ENCODE data around the gene ZNF738.
"Not testable (repeated sequence)": the region's sequence is repeated elsewhere in the genome, so short reads cannot be mapped to it uniquely, and the experiment has no call there.

The ZNF738 gene

DNA sequence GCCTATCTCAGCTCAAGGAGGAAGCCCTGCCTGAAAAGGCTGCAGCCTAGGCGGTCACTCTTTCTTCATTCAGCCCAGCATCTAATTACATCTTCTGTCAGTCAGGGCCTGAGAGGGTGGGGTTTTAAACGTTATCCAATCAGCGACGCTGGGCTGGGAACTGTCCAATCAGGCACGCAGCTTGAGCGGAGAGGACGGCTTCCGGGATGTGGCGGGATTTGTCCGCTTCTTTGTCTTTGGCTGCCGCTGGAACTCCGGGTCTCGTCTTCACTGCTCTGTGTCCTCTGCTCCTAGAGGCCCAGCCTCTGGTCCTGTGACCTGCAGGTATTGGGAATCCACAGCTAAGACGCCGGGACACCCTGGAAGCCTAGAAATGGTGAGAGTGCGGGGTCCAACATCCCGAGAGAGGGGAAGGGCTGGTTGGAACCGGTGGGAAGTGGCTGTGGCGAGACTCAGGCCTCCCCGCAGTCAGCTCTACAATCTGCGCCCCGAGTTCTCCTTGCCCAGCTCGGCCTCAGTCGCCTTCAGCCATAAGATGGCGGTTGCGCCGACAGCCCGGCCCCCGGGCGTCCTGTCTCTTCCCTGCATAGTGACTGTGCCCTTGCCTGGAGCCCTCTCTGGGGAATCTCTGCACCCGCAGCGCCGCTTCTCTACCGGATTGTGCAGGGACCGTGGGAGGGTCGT is at the start of gene ZNF738:
ZNF738 (plus strand) TSS at position 233 of the 684 bp plus-strand sequence; CDS start at position 374, 141 bp downstream.
- peak; percentile 98 for DNase-seq (ENCODE audit: low spot score)

DNA sequence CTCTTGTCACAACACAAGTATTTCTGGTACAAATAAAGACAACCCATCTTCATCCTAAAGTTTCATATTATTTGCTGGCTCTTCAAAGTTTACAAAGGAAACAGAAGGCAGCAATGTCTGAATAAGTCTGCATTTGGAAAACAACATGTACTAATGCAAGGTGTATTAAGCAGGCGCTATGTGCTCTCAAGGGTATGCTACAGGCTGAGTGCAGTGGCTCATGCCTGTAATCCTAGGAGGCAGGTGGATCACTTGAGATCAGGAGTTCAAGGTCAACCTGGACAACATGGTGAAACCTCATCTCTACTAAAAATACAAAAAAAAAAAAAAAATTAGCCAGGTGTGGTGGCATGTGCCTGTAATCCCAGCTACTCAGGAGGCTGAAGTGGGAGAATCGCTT is 46.0 kb upstream of the ZNF738 start:
- not testable (repeated sequence) for DNase-seq (ENCODE audit: low spot score)

DNA sequence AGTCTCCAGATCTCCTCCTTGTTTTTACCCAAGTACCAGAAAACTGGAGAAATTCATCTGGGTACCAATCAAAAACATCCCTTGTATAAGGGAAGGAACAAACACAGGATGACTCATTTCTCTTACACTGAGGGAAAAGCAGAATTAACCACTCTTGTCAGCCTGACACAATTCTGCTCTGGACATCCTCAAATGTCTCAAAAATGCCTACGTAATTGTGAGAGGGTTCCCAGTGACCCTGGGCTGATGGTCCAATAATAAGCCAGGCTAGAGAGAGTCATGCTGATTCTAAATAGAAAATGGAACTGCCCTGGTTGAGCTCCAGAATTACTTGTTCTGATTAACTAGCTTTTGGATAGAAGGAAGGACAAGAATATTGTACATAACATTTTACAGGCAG is 44.1 kb upstream of the ZNF738 start:
- DNase-seq (ENCODE audit: low spot score): peak; percentile 7

DNA sequence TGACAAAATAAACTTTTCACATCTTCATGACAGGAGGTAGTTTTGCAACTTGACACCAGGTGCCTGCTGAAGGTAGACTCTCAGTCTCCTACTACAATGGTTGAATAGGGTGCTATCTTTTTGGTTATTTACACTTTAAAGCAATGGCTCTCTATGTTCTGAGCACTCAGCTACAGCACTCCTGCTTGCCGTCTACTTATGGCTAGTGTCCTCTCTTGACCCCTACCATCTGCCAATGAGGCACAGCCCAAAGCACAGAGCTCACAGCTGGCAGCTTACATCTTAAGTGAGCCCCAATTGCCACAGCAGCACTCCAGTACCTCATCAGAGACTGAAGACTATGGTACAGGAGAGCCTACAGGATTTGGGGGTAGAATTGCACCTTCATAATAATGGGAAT is 41.0 kb upstream of the ZNF738 start:
- DNase-seq (ENCODE audit: low spot score): no peak

DNA sequence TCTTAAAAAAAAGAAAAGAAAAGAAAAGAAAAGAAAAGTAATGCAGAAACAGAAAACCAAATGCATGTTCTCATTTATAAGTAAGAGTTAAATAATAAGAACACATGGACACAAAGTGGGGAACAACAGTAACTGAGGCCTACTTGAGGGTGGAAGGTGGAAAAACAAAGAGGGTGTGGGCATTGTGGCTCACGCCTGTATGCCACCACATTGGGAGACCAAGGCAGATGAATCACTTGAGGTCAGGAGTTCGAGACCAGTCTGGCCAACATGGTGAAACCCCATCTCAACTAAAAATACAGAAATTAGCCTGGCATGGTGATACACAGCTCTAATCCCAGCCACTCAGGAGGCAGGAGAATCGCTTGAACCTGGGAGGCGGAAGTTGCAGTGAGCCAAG is 37.7 kb upstream of the ZNF738 start:
- no peak for DNase-seq (ENCODE audit: low spot score)

DNA sequence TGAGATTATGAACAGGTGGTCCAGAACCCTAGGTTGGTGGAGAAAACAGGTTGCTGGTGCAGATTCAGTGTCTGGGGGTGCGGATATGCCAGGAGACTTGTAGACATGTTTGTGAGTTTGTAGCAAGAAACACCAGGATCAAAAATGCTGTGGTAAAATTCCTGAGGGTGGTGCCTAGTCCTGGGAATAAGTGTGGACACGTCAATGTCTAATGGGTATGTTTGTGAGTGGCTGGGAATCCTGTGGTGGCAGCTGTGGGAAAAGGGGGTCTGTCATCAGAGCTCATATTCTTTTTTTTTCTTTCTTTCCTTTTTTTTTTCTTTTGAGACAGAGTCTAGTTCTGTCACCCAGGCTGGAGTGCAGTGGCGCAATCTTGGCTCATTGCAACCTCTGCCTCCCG is 36.8 kb upstream of the ZNF738 start:
- DNase-seq (ENCODE audit: low spot score): no peak

DNA sequence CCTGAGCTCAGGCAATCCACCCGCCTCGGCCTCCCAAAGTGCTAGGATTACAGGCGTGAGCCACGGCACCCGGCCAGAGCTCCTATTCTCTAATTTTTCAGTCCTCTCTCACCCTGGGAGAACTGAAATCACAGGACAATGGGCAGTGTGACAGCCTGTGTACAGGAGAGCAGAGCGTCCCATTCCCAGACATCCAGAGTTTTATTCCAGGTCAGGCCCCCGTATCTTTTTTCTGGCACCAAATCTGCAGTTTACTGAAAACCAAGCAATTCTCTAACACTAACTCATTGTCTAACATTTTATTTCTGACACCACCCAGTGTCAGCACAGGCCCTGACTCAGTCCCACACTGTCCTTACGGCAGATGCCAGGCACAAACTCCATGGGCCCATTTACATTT is 36.3 kb upstream of the ZNF738 start:
- DNase-seq (ENCODE audit: low spot score): no peak

DNA sequence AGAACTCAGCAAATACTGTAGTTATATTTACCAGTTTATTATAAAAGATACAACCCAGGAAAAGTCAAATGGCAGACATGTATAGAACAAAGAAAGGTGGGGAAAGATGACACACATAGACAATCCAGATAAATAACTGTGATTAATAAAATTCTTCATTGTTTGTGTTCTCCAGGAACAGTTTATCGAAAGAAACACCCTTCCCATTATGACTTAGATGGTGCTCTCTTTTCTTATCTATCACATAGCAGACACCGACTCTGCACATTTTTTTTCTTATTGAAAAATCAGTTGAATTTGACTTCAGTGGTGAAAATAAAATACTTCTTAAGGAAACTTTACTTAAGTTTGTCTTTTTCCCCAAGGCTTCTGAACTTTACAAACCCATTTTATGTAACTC is 35.8 kb upstream of the ZNF738 start:
- no peak for DNase-seq (ENCODE audit: low spot score)

DNA sequence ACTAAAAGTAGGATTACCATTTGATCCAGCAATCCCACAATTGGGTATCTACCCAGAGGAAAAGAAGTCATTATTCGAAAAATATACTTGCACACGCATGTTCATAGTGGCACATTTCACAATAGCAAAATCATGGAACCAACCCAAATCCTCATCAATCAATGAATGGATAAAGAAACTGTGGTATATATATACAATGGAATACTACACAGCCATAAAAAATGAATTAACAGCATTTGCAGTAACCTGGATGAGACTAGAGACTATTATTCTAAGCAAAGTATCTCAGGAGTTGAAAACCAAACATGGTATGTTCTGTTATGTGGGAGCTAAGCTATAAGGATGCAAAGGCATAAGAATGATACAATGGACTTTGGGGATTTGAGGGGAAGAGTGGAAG is 32.6 kb upstream of the ZNF738 start:
- no peak for DNase-seq (ENCODE audit: low spot score)

DNA sequence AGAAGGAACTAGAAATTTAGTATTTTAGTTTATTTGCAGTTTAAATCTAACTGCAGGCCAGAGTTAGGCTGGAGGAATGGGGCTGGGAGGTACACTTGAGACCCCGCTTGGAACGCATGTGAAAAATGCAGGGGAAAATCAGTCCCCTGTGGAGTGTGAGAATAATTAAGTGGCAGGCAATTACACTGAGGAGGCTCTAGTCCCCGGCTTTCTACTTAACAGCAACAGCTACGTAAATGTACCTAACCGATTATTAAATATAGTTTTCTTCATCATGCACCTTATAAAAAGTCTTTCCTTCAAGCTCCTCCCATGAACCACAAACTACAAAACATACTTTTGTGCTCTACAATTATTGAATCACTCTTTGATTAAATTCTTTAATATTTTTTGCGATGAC is 30.4 kb upstream of the ZNF738 start:
- peak; percentile 29 for DNase-seq (ENCODE audit: low spot score)

DNA sequence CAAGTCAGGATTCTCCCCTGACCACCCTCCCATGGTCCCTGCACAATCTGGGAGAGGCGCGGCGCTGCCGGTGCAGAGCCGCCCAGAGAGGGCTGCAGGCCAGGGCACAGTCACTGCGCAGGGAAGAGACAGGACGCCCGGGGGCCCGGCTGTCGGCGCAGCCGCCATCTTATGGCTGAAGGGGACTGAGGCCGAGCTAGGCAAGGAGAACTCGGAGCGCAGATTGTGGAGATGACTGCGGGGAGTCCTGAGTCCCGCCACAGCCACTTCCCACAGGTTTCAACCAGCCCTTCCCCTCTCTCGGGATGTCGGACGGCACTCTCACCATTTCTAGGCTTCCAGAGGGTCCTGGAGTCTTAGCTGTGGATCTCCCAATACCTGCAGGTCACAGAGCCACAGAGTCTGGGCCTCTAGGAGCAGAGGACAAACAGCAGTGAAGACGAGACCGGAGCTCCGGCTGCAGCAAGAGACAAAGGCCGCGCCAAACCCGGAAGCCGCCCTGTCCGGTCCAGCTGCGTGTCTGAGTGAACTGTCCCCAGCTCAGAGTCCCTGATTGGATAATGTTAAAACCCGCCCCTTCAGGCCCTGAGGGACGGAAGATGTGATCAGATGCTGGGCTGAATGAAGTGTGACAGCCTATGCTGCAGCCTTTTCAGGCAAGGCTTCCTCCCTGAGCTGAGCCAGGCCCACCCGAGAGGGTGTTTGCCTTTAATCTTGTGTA is 29.8 kb upstream of the ZNF738 start, which contains the start of gene ZNF708:
ZNF708 (minus strand) TSS at position 526 of the 721 bp plus-strand sequence; CDS start at position 328, 198 bp downstream.
- DNase-seq (ENCODE audit: low spot score): peak; percentile 97

DNA sequence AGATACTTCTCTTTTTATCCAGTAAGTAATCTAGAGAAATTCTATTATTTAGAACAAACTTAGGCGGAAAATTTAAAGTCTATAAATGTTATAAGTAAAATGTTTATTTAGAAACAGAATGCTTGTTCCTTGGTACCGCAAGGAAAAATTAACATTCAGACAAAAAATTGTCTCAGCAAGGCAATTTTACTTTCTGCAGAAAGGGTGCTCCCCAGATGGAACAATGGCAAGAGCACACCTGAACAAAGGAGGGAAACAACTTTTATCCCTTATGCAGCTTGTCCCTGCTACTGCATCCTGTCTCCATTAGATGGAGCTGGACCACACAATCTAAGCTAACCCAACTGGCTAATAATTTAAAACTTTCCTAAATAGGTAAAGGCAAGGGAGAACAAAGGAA is 23.1 kb upstream of the ZNF738 start:
- DNase-seq (ENCODE audit: low spot score): no peak

DNA sequence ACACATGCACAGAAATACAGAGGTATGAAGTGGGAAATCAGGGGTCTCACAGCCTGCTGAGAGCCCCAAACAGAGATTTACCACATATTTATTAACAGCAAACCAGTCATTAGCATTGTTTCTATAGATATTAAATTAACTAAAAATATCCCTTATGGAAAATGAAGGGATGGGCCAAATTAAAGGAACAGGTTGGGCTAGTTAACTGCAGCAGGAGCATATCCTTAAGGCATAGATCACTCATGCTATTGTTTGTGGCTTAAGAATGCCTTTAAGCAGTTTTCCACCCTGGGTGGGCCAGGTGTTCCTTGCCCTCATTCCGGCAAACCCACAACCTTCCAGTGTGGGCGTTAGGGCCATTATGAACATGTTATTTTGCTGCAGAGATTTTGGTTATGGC is 14.0 kb upstream of the ZNF738 start:
- not testable (repeated sequence) for DNase-seq (ENCODE audit: low spot score)

DNA sequence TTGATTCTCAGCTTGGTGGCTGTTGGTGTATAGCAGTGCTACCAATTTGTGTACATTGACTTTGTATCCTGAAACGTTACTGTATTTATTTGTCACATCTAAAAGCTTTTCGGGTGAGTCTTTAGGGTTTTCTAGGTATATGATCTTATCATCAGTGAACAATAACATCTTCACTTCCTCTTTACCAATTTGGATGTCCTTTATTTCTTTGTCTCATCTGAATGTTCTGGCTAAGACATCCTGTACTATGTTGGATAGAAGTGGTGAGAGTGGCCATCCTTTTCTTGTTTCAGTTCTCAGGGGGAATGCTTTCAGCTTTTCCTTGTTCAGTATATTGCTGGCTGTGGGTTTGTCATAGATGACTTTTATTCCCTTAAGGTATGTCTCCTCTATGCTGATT is 6.0 kb upstream of the ZNF738 start:
- DNase-seq (ENCODE audit: low spot score): no peak

DNA sequence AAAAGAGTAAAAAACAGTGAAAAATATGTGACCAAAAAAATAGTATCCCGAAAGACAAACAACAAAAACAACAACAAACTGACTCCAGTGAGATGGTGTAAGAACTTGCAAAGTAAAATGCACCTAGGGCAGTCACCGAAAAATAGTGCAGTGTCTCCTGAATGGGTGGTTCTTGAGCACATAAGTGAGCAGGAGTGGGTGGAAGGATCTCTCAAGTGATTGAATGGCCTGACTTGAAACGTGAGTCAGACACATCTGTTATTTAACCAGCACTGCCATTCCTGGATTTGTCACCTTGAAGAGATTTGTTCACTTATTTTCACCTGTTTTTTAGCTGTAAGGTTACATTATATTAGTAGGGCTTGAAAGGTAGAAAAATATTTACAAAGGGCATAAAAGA is 3.5 kb downstream of the ZNF738 start:
- no peak for DNase-seq (ENCODE audit: low spot score)

DNA sequence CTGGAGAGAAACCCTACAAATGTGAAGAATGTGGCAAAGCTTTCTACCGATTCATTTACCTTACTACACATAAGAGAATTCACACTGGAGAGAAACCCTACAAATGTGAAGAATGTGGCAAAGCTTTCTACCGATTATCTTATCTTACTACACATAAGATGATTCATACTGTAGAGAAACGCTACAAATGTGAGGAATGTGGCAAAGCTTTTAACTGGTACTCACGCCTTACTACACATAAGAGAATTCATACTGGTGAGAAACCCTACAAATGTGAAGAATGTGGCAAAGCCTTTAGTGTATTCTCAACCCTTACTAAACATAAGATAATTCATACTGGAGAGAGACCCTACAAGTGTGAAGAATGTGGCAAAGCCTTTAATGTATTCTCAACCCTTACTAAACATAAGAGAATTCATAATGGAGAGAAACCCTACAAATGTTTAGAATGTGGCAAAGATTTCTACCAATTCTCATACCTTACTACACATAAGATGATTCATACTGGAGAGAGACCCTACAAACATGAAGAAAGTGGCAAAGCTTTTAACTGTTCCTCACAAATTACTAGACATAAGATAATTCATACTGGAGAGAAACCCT is 25.3 kb downstream of the ZNF738 start:
- no peak for DNase-seq (ENCODE audit: low spot score)

DNA sequence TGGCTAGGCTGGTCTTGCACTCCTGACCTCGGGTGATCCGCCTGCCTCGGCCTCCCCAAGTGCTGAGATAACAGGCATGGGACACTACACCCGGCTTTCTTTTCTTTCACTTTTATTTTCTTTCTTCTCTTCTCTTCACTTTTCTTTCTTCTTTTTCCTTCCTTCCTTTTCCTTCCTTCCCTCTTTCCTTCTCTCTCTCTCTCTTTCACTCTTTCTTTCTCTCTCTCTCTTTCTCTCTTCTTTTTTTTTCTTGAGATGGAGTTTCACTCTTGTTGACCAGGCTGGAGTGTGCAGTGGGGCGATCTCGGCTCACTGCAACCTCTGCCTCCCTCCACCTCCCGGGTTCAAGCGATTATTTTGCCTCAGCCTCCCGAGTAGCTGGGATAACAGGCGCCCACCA is 37.3 kb downstream of the ZNF738 start:
- no peak for DNase-seq (ENCODE audit: low spot score)

DNA sequence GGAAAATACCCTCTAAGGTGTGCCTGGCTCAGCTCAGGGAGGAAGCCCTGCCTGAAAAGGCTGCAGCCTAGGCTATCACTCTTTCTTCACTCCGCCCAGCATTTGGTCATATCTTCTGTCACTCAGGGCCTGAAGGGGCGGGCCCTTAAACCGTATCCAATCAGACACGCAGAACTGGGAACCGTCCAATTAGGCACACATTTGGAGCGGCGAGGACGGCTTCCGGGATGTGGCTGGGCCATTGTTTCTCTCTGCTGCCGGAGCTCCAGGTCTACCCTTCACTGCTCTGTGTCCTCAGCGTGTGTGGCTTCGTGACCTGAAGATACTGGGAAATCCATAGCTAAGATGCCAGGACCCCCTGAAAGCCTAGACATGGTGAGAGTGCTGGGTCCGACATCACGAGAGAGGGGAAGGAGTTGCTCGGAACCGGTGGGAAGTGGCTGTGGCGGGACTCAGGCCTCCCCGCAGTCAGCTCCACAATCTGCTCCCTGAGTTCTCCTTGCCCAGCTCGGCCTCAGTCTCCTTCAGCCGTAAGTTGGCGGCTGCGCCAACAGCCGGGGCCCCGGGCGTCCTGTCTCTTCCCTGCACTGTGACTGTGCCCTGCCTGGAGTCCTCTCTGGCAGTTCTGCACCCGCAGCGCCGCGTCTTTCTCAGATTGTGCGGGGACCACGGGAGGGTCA is 38.2 kb downstream of the ZNF738 start, which contains the start of gene ZNF493:
ZNF493 (plus strand) TSS at position 241 of the 680 bp plus-strand sequence; CDS start at position 346, 105 bp downstream.
- DNase-seq (ENCODE audit: low spot score): peak; percentile 98

DNA sequence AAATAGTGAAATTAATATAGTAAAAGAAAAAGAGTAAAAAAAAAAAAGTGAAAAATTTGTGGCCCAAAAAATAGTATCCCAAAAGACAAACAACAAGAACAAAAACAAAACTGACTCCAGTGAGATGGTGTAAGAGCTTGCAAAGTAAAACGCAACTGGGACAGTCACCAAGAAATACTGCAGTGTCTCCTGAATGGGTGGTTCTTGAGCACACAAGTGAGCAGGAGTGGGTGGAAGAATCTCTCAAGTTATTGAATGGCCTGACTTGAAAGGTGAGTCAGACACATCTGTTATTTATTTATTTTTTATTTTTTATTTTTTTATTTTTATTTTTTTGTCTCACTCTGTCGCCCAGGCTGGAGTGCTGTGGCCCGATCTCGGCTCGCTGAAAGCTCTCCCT is 40.1 kb downstream of the ZNF738 start:
- no peak for DNase-seq (ENCODE audit: low spot score)

DNA sequence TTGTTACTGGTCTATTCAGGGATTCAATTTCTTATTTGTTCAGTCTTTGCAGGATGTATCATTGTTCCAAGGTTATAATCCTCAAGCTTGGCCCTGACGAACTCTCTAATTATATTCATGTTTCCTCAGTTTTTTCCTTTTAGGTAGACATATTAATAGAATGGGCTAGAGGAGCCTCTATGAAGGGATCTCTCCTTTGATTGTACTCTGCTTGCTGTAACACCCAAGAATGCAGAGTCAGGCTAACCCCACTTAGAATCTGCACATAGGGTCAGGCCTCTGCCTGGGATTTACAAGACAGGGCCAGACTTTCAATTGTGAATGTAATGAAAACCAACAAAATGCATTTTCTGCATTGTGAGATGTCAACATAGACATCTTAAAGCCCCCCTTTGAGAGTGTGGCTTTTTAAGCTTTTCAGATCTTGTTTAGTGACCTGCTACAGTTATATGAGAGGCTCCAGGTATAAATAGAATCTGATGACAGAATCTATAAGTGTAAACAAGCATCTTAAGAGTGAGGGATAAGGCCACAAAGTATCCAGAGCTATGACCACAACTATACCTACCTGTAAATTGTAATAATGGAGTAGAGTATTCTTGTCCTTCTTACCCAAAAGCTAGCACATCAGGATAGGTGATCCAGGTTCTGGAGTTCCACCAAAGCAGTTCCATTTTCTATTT is 43.6 kb downstream of the ZNF738 start:
- no peak for DNase-seq (ENCODE audit: low spot score)

DNA sequence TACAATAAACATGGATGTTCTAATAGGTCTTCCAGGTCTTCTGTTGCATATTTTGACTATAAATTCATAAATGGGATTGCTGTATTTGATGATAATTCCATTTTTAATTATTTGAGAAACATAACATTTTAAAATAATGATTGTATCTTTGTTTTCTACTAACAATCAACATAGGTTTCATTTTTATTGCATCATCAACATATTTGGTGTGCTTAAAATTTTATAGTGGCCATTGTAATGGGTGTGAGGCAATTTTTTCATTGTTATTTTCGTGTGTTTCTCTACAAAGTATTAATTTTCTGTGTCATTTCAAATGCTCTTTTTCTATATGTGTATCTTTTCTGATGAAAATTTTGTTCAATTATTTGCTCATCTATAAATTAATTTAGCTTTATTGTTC is 51.4 kb downstream of the ZNF738 start:
- DNase-seq (ENCODE audit: low spot score): no peak

DNA sequence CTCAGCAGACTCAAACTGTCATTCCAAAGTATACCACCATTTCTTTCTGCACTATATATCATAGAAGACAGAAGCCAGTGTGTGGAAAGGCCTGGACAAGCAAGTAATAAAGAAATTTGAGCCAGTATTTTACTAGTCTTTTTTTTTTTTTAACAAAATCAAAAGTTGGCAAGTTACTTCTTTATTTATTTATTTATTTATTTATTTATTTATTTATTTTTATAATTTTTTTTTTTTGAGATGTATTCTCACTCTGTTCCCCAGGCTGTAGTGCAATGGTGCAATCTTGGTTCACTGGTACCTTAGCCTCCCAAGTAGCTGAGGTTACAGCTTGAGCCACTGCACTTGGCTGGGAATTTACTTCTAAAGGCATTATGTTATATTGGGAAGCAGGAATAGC is 63.4 kb downstream of the ZNF738 start:
- no peak for DNase-seq (ENCODE audit: low spot score)

All from cerebellar cortex (tissue), 1 donor.